ENCODE measurements around the gene RB1.

The RB1 gene

GRCh38 chr13:48494874-48495273, 191.3 kb downstream of the RB1 start:
- no peak overlapping the region for H3K9ac ChIP-seq (ENCODE audit: low read length)
- TF ChIP-seq CTCF (IDR thresholded peaks at IDR 0.05; ENCODE audit: low read depth, low read length) (no peak), EZH2phosphoT487 (IDR thresholded peaks at IDR 0.05; ENCODE audit: low read depth) (no peak)
- no peaks in the 10 kb centered on the region for H3K27me3 ChIP-seq (ENCODE audit: low read depth, low read length)
- H3K36me3 ChIP-seq (replicated peaks; ENCODE audit: low read depth, low read length), result peaks cover 34% of the 10 kb centered on the region
- no peaks in the 10 kb centered on the region for H3K79me2 ChIP-seq (ENCODE audit: low read length)
- no peaks in the 10 kb centered on the region for H3K9me3 ChIP-seq (ENCODE audit: insufficient read depth, low read length)
- no peak overlapping the region for H3K4me2 ChIP-seq (ENCODE audit: low read length)
- no peak overlapping the region for H2AFZ ChIP-seq (ENCODE audit: low read depth, low read length)
- no peaks in the 10 kb centered on the region for H4K20me1 ChIP-seq (ENCODE audit: insufficient read depth, low read length)
- H3K4me3 ChIP-seq (ENCODE audit: low read length), result no peak overlapping the region
- H3K4me1 ChIP-seq (ENCODE audit: low read length), result peaks cover 82% of the 10 kb centered on the region
- H3K27ac ChIP-seq (ENCODE audit: low read length), result peak overlapping the region; percentile 95

GRCh38 chr13:48496271-48497161, 193.0 kb downstream of the RB1 start:
- H3K4me3 ChIP-seq (ENCODE audit: low read length), result no peak overlapping the region
- no peak for TF ChIP-seq CTCF (IDR thresholded peaks at IDR 0.05; ENCODE audit: low read depth, low read length)
- TF ChIP-seq EZH2phosphoT487 (IDR thresholded peaks at IDR 0.05; ENCODE audit: low read depth), result no peak
- peaks cover 82% of the 10 kb centered on the region for H3K4me1 ChIP-seq (ENCODE audit: low read length)
- H3K9ac ChIP-seq (ENCODE audit: low read length), result no peak overlapping the region
- peaks cover 25% of the 10 kb centered on the region for H3K36me3 ChIP-seq (replicated peaks; ENCODE audit: low read depth, low read length)
- no peaks in the 10 kb centered on the region for H3K79me2 ChIP-seq (ENCODE audit: low read length)
- no peaks in the 10 kb centered on the region for H3K9me3 ChIP-seq (ENCODE audit: insufficient read depth, low read length)
- no peak overlapping the region for H2AFZ ChIP-seq (ENCODE audit: low read depth, low read length)
- H3K4me2 ChIP-seq (ENCODE audit: low read length), result no peak overlapping the region
- H3K27me3 ChIP-seq (ENCODE audit: low read depth, low read length), result no peaks in the 10 kb centered on the region
- H4K20me1 ChIP-seq (ENCODE audit: insufficient read depth, low read length), result no peaks in the 10 kb centered on the region
- H3K27ac ChIP-seq (ENCODE audit: low read length), result no peak overlapping the region

- Histone ChIP-seq H3K27me3 (ENCODE audit: low read depth, low read length) (no peaks in the 10 kb centered on the region), H4K20me1 (ENCODE audit: insufficient read depth, low read length) (no peaks in the 10 kb centered on the region), H3K4me1 (ENCODE audit: low read length) (peaks cover 83% of the 10 kb centered on the region), H3K27ac (ENCODE audit: low read length) (no peak overlapping the region), H3K79me2 (ENCODE audit: low read length) (no peaks in the 10 kb centered on the region), H2AFZ (ENCODE audit: low read depth, low read length) (no peak overlapping the region), H3K4me3 (ENCODE audit: low read length) (no peak overlapping the region), H3K9me3 (ENCODE audit: insufficient read depth, low read length) (no peaks in the 10 kb centered on the region), H3K36me3 (replicated peaks; ENCODE audit: low read depth, low read length) (peaks cover 25% of the 10 kb centered on the region), H3K4me2 (ENCODE audit: low read length) (no peak overlapping the region), H3K9ac (ENCODE audit: low read length) (no peak overlapping the region)
- no peak for TF ChIP-seq EZH2phosphoT487 (IDR thresholded peaks at IDR 0.05; ENCODE audit: low read depth)
- TF ChIP-seq CTCF (IDR thresholded peaks at IDR 0.05; ENCODE audit: low read depth, low read length), result no peak
Observed at GRCh38 chr13:48497669-48498068, 194.1 kb downstream of the RB1 start.

GRCh38 chr13:48500652-48501197, 197.2 kb downstream of the RB1 start:
- TF ChIP-seq CTCF (IDR thresholded peaks at IDR 0.05; ENCODE audit: low read depth, low read length), result no peak
- no peak for TF ChIP-seq EZH2phosphoT487 (IDR thresholded peaks at IDR 0.05; ENCODE audit: low read depth)

More at GRCh38 chr13:48500652-48501197, 197.2 kb downstream of the RB1 start:
- Histone ChIP-seq H3K4me3 (ENCODE audit: low read length) (peak overlapping the region; percentile 25; the same call in 1 of the 2 replicates), H2AFZ (ENCODE audit: low read depth, low read length) (no peak overlapping the region), H3K79me2 (ENCODE audit: low read length) (no peaks in the 10 kb centered on the region), H3K4me2 (ENCODE audit: low read length) (peak overlapping the region; percentile 68), H3K9ac (ENCODE audit: low read length) (peak overlapping the region; percentile 70), H3K27ac (ENCODE audit: low read length) (peak overlapping the region; percentile 93), H4K20me1 (ENCODE audit: insufficient read depth, low read length) (no peaks in the 10 kb centered on the region), H3K4me1 (ENCODE audit: low read length) (peaks cover 88% of the 10 kb centered on the region), H3K27me3 (ENCODE audit: low read depth, low read length) (no peaks in the 10 kb centered on the region), H3K9me3 (ENCODE audit: insufficient read depth, low read length) (no peaks in the 10 kb centered on the region), H3K36me3 (replicated peaks; ENCODE audit: low read depth, low read length) (peaks cover 28% of the 10 kb centered on the region)
